Hepatocyte (in vitro differentiated cells): ENCODE results near the gene NBPF1.
"Not testable (repeated sequence)": the region's sequence is repeated elsewhere in the genome, so short reads cannot be mapped to it uniquely, and the experiment has no call there.

Experiments
- CTCF ChIP-seq: fragments of 200-600 bp; sonication (generic); IDR thresholded peaks from 2 replicates; pipeline ENCODE4 v1.5.1; 2016; ENCODE audit warnings: antibody characterized with exemption, mild to moderate bottlenecking; ENCODE audit not compliant: poor library complexity
- EZH2 ChIP-seq: fragments of 200-600 bp; sonication (generic); IDR thresholded peaks from 2 replicates; pipeline ENCODE4 v1.6.1; 2016; ENCODE audit warnings: antibody characterized with exemption, mild to moderate bottlenecking, borderline replicate concordance

DNA sequence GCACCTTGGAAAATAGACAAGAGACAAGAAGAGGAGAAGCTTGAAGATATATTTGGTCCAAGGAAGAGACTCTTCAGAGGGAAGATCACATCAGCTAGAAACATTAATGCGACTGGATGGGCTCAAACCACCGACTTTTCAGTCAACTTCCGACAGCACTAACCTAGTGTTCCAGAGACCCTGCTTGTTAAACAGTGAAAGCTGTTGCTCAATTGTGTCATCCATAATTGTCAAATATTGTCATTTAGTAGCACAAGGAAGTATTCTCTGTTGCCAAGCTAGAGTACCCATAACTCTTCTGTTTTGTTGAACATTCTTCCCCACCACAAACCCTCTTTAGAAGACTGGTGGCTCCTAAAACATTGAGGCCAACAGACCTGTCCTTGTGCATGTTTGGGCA is 56.3 kb downstream of the NBPF1 start:
- TF ChIP-seq CTCF, EZH2: not testable (repeated sequence)
